Measurements from ENCODE around the gene RBM47. TPM values are rescaled to one million over a fixed set of nuclear protein-coding genes. Genes with fewer than 3 reads are reported as not detected.
A peak's percentile ranks its signal among the peaks of the same experiment; 100 is the strongest.
"Not testable (repeated sequence)": the region's sequence is repeated elsewhere in the genome, so short reads cannot be mapped to it uniquely, and the experiment has no call there.

The RBM47 gene
- total and polyA plus RNA-seq, 8 donors = 12.3 to 59.6 (median 32.4) TPM

GRCh38 chr4:40434126-40434687, 195.5 kb downstream of the RBM47 start:
- no peaks in the 10 kb centered on the region for H3K9me3 ChIP-seq
- DNase-seq (no peak), ATAC-seq (peak in 2 of 4 donors; percentile 6 to 22), FAIRE-seq (no peak)
- H3K4me1 ChIP-seq = no peaks in the 10 kb centered on the region
- no peak for TF ChIP-seq CTCF (IDR thresholded peaks at IDR 0.05)
- intact Hi-C loops (cut with DNase I) = no loop called here
- 67% methylated on average over 6 of the region's 6 CpGs for WGBS, 2 donors
- H3K36me3 ChIP-seq = peaks cover 3 to 34% (median 11%) of the 10 kb centered on the region in 3 donors
- H3K27me3 ChIP-seq = no peaks in the 10 kb centered on the region
- H3K27ac ChIP-seq = peak overlapping the region in 1 of 4 donors; percentile 4
- H3K4me3 ChIP-seq = no peak overlapping the region

- H3K4me3 ChIP-seq = no peak overlapping the region
- ATAC-seq = no peak
- peaks cover 3 to 20% (median 4%) of the 10 kb centered on the region in 3 donors for H3K36me3 ChIP-seq
- no peak for FAIRE-seq
- no peaks in the 10 kb centered on the region for H3K9me3 ChIP-seq
- no peaks in the 10 kb centered on the region for H3K4me1 ChIP-seq
- no peaks in the 10 kb centered on the region for H3K27me3 ChIP-seq
- intact Hi-C loops (cut with DNase I) = no loop called here
- 97 to 99% methylated on average over 10 of the region's 10 CpGs for WGBS, 2 donors
- no peak for TF ChIP-seq CTCF (IDR thresholded peaks at IDR 0.05)
- H3K27ac ChIP-seq = no peak overlapping the region
- no peak for DNase-seq
Observed at GRCh38 chr4:40432504-40432903, 197.2 kb downstream of the RBM47 start.

GRCh38 chr4:40427871-40428270, 201.8 kb downstream of the RBM47 start:
- peaks cover 0 to 41% (median 3%) of the 10 kb centered on the region in 3 donors for H3K36me3 ChIP-seq
- intact Hi-C loops (cut with DNase I) = not testable (repeated sequence)

GRCh38 chr4:40427128-40427527, 202.5 kb downstream of the RBM47 start:
- intact Hi-C loops (cut with DNase I) = no loop called here
- WGBS, 2 donors = 85 to 93% methylated on average over 3 of the region's 3 CpGs
- no peaks in the 10 kb centered on the region for H3K4me1 ChIP-seq
- H3K27ac ChIP-seq = no peak overlapping the region
- DNase-seq (no peak), ATAC-seq (peak in 1 of 4 donors; percentile 49), FAIRE-seq (no peak)
- no peak for TF ChIP-seq CTCF (IDR thresholded peaks at IDR 0.05)
- no peaks in the 10 kb centered on the region for H3K27me3 ChIP-seq
- peaks cover 0 to 40% (median 0%) of the 10 kb centered on the region in 3 donors for H3K36me3 ChIP-seq
- H3K9me3 ChIP-seq = no peaks in the 10 kb centered on the region
- H3K4me3 ChIP-seq = no peak overlapping the region

More at GRCh38 chr4:40427871-40428270, 201.8 kb downstream of the RBM47 start:
- 90 to 93% methylated on average over 4 of the region's 4 CpGs for WGBS, 2 donors
- H3K27me3 ChIP-seq, H3K27ac ChIP-seq, ATAC-seq, H3K4me1 ChIP-seq, DNase-seq, H3K4me3 ChIP-seq, FAIRE-seq, H3K9me3 ChIP-seq: not testable (repeated sequence)

GRCh38 chr4:40425799-40426574, 203.7 kb downstream of the RBM47 start:
- H3K4me1 ChIP-seq = peaks cover 0 to 5% (median 3%) of the 10 kb centered on the region in 3 donors
- H3K4me3 ChIP-seq = no peak overlapping the region
- H3K27ac ChIP-seq = no peak overlapping the region
- no peak for DNase-seq
- intact Hi-C loops (cut with DNase I) = no loop called here
- peaks cover 0 to 37% (median 0%) of the 10 kb centered on the region in 3 donors for H3K36me3 ChIP-seq
- no peak for ATAC-seq
- FAIRE-seq = no peak
- 94 to 96% methylated on average over 24 of the region's 24 CpGs for WGBS, 2 donors
- no peak for TF ChIP-seq CTCF (IDR thresholded peaks at IDR 0.05)
- no peaks in the 10 kb centered on the region for H3K27me3 ChIP-seq
- H3K9me3 ChIP-seq = no peaks in the 10 kb centered on the region

Measured in pancreas (tissue), 10 donors.